ENCODE measurements around the gene LRRC25. TPM values are rescaled to one million over a fixed set of nuclear protein-coding genes. Genes with fewer than 3 reads are reported as not detected.

Gene LRRC25
- polyA plus RNA-seq, 2 of the 4 experiments (the other 2 are of a cell fraction): not detected

- H3K4me2 ChIP-seq: peak overlapping the region; percentile 71
- H3K9me3 ChIP-seq: no peaks in the 10 kb centered on the region
- CTCF ChIA-PET: interaction anchor here (0.6 to 7.5 kb wide), 11 partner anchors 11 to 153 kb away, joined by 3 to 85 read pairs (median 4); partner anchors contain the start of gene SSBP4
- ATAC-seq (peak; percentile 91 to 94), FAIRE-seq (no peak), DNase-seq (ENCODE audit: low read depth in 1 of 2, low spot score in 1 of 2) (peak in 1 of 2 experiments; percentile 85)
- POLR2A ChIA-PET: interaction anchor here (0.9 to 2.7 kb wide), 4 partner anchors 11 to 16 kb away, joined by 3 to 10 read pairs (median 6); partner anchors contain the start of gene GDF15
- TF ChIP-seq POLR2AphosphoS2 (conservative IDR thresholded peaks at IDR 0.05; ENCODE audit: low read length): no peak
- TF ChIP-seq SMC3 (IDR thresholded peaks at IDR 0.05): peak; percentile 39; the same call in 2 of the 3 replicates
- TF ChIP-seq RAD21 (conservative IDR thresholded peaks at IDR 0.05 in 1 of 2, IDR thresholded peaks at IDR 0.05 in 1 of 2): peak; percentile 29 to 34; a peak in 3 of 5 replicates
- TF ChIP-seq PHF8 (IDR thresholded peaks at IDR 0.05; ENCODE audit: borderline replicate concordance, low read depth): no peak
- peak; percentile 69; the same call in 1 of the 2 replicates for TF ChIP-seq CHD4 (IDR thresholded peaks at IDR 0.05; ENCODE audit: borderline replicate concordance)
- no peak for TF ChIP-seq HMGXB4 (CRISPR knock-in tag; IDR thresholded peaks at IDR 0.05; ENCODE audit: borderline replicate concordance)
- TF ChIP-seq KDM1A (IDR thresholded peaks at IDR 0.05; ENCODE audit: low read depth): peak; percentile 84
- peak; percentile 45 for TF ChIP-seq CTCF (IDR thresholded peaks at IDR 0.05)
- H3K4me1 ChIP-seq: peaks cover 39% of the 10 kb centered on the region
- peak overlapping the region; percentile 83 to 91 for H3K27ac ChIP-seq
- 24% methylated on average over 7 of the region's 7 CpGs for WGBS (ENCODE audit: missing lambda C conversion rate)
- H3K4me3 ChIP-seq: no peak overlapping the region
Observed at GRCh38 chr19:18401580-18402112, 4.2 kb upstream of the LRRC25 start.

GRCh38 chr19:18399008-18399407, 1.6 kb upstream of the LRRC25 start:
- CTCF ChIA-PET: interaction anchor here (2.1 to 7.5 kb wide), 3 partner anchors 11 to 50 kb away, joined by 17 to 85 read pairs (median 21); no protein-coding TSS in a partner anchor
- peaks cover 39% of the 10 kb centered on the region for H3K4me1 ChIP-seq
- WGBS (ENCODE audit: missing lambda C conversion rate): 24% methylated on average over 3 of the region's 6 CpGs
- no peak for TF ChIP-seq ATOH8 (CRISPR knock-in tag; IDR thresholded peaks at IDR 0.05; ENCODE audit: low read depth)
- peak; percentile 73 for TF ChIP-seq MAFK (IDR thresholded peaks at IDR 0.05; ENCODE audit: partially characterized antibody)
- TF ChIP-seq JUNB (IDR thresholded peaks at IDR 0.05): no peak
- TF ChIP-seq NR3C1 (IDR thresholded peaks at IDR 0.05): no peak
- no peak for TF ChIP-seq NFE2L2 (conservative IDR thresholded peaks at IDR 0.05; ENCODE audit: low read length)
- no peak for TF ChIP-seq ESRRA (IDR thresholded peaks at IDR 0.05; ENCODE audit: borderline replicate concordance, low read length)
- no peak for TF ChIP-seq HMGXB4 (CRISPR knock-in tag; IDR thresholded peaks at IDR 0.05; ENCODE audit: borderline replicate concordance)
- no peak for TF ChIP-seq REST (IDR thresholded peaks at IDR 0.05)
- no peak overlapping the region for H3K4me3 ChIP-seq
- H3K27ac ChIP-seq: peak overlapping the region in 1 of 2 experiments; percentile 91; a peak in 3 of 6 replicates
- POLR2A ChIA-PET: no interaction called here
- no peak for FAIRE-seq
- no peaks in the 10 kb centered on the region for H3K9me3 ChIP-seq
- H3K4me2 ChIP-seq: peak overlapping the region; percentile 1; the same call in 1 of the 3 replicates
- no peak for ATAC-seq
- peak in 1 of 2 experiments; percentile 38 for DNase-seq (ENCODE audit: low read depth in 1 of 2, low spot score in 1 of 2)

All from A549 (cell line).